ENCODE data around the gene IQGAP3. TPM values are rescaled to one million over a fixed set of nuclear protein-coding genes. Genes with fewer than 3 reads are reported as not detected.
"Not testable (repeated sequence)": the region's sequence is repeated elsewhere in the genome, so short reads cannot be mapped to it uniquely, and the experiment has no call there.

IQGAP3 gene
- total and polyA plus RNA-seq, 7 donors = 0.01 to 0.24 (median 0.08) TPM

DNA sequence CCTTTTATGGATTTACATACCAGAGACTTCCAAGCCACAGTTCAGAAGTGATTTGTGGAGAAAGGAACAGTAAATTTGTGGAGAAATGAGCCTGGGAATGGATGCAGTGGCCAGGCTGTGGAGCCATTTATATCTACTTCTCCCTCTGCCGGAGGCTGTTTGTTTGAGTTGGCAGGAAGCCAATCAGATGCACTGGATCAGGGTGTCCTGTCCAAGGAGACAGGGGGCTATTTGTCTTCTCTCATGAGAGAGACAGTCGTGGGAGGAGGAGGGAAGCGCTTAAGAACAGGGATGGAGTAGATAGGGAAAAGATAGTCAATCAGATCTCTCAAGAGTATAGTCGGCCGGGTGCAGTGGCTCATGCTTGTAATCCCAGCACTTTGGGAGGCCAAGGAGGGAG is 44.1 kb upstream of the IQGAP3 start:
- Histone ChIP-seq H3K4me3 (no peak overlapping the region), H3K4me1 (no peaks in the 10 kb centered on the region), H3K27me3 (ENCODE audit: insufficient read depth in 3 of 3, low read length in 2 of 3) (peaks cover 0 to 35% (median 6%) of the 10 kb centered on the region in 3 donors), H3K27ac (peak overlapping the region; percentile 23), H3K9me3 (no peaks in the 10 kb centered on the region), H3K36me3 (ENCODE audit: insufficient read depth in 1 of 2, low read depth in 1 of 2) (no peaks in the 10 kb centered on the region)
- WGBS, 3 donors = 14 to 15% (median 14%) methylated on average over 5 of the region's 5 CpGs
- ATAC-seq (peak in 2 of 4 donors; percentile 32 to 43), DNase-seq (no peak)
- TF ChIP-seq, protein P1, sequence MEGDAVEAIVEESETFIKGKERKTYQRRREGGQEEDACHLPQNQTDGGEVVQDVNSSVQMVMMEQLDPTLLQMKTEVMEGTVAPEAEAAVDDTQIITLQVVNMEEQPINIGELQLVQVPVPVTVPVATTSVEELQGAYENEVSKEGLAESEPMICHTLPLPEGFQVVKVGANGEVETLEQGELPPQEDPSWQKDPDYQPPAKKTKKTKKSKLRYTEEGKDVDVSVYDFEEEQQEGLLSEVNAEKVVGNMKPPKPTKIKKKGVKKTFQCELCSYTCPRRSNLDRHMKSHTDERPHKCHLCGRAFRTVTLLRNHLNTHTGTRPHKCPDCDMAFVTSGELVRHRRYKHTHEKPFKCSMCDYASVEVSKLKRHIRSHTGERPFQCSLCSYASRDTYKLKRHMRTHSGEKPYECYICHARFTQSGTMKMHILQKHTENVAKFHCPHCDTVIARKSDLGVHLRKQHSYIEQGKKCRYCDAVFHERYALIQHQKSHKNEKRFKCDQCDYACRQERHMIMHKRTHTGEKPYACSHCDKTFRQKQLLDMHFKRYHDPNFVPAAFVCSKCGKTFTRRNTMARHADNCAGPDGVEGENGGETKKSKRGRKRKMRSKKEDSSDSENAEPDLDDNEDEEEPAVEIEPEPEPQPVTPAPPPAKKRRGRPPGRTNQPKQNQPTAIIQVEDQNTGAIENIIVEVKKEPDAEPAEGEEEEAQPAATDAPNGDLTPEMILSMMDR (IDR thresholded peaks at IDR 0.05) = no peak
- intact Hi-C loops (cut with DNase I) = no loop called here

- Histone ChIP-seq H3K9me3 (no peaks in the 10 kb centered on the region), H3K4me1 (no peaks in the 10 kb centered on the region), H3K27me3 (ENCODE audit: insufficient read depth in 3 of 3, low read length in 2 of 3) (peaks cover 0 to 32% (median 6%) of the 10 kb centered on the region in 3 donors), H3K27ac (peak overlapping the region; percentile 11), H3K36me3 (ENCODE audit: insufficient read depth in 1 of 2, low read depth in 1 of 2) (no peaks in the 10 kb centered on the region), H3K4me3 (no peak overlapping the region)
- ATAC-seq (peak in 1 of 4 donors; percentile 10), DNase-seq (no peak)
- intact Hi-C loops (cut with DNase I) = no loop called here
- WGBS, 3 donors = 31 to 41% (median 39%) methylated on average over 4 of the region's 4 CpGs
- TF ChIP-seq, protein P1 (IDR thresholded peaks at IDR 0.05) = no peak
Measured at GRCh38 chr1:156615946-156616345, 43.6 kb upstream of the IQGAP3 start.

GRCh38 chr1:156612666-156613065 is 40.3 kb upstream of the IQGAP3 start:
- Histone ChIP-seq H3K9me3 (no peaks in the 10 kb centered on the region), H3K27ac (no peak overlapping the region), H3K27me3 (ENCODE audit: insufficient read depth in 3 of 3, low read length in 2 of 3) (peaks cover 0 to 11% (median 1%) of the 10 kb centered on the region in 3 donors), H3K4me1 (no peaks in the 10 kb centered on the region), H3K36me3 (ENCODE audit: insufficient read depth in 1 of 2, low read depth in 1 of 2) (no peaks in the 10 kb centered on the region), H3K4me3 (no peak overlapping the region)
- WGBS, 3 donors = 57 to 59% (median 59%) methylated on average over 3 of the region's 3 CpGs
- ATAC-seq (no peak), DNase-seq (no peak)
- intact Hi-C loops (cut with DNase I) = loop anchor here in 1 of 2 donors (5.0 kb wide), 1 partner anchor 35 kb away; the partner anchor contains the start of gene TTC24
- TF ChIP-seq, protein P1 (IDR thresholded peaks at IDR 0.05) = no peak

GRCh38 chr1:156610072-156610471 is 37.7 kb upstream of the IQGAP3 start:
- H3K36me3 ChIP-seq (ENCODE audit: insufficient read depth in 1 of 2, low read depth in 1 of 2); DNase-seq; H3K27ac ChIP-seq; H3K4me1 ChIP-seq; H3K4me3 ChIP-seq; H3K27me3 ChIP-seq (ENCODE audit: insufficient read depth in 3 of 3, low read length in 2 of 3); H3K9me3 ChIP-seq; ATAC-seq: not testable (repeated sequence)
- 88 to 89% (median 88%) methylated on average over 9 of the region's 9 CpGs for WGBS, 3 donors
- intact Hi-C loops (cut with DNase I) = loop anchor here in 1 of 2 donors (5.0 kb wide), 1 partner anchor 33 kb away; the partner anchor contains the start of gene TTC24

DNA sequence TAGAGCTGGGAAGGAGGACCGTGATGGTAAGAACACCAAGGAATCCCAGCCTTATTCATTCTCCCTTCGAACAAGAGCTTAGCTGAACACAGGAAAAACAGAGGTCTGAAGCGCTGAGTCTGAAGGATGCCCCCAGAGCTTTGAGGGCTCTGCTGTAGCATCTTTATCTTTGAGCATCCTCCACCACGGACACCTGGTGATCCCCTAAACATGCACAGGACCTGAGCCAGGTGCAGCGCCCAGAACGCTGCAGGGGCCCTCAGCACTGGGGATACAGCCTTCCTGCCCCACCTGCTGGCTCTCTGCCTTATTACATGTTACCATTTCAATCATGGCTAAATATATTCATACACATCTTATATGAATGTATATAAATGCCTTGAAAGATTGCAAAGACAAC is 36.6 kb upstream of the IQGAP3 start:
- H3K36me3 ChIP-seq (ENCODE audit: insufficient read depth in 1 of 2, low read depth in 1 of 2) = no peaks in the 10 kb centered on the region
- intact Hi-C loops (cut with DNase I) = loop anchor here in 1 of 2 donors (2.0 to 5.0 kb wide), 2 partner anchors 152 to 222 kb away; no protein-coding TSS in a partner anchor
- 32 to 44% (median 43%) methylated on average over 6 of the region's 6 CpGs for WGBS, 3 donors
- no peaks in the 10 kb centered on the region for H3K9me3 ChIP-seq
- ATAC-seq = no peak
- H3K4me1 ChIP-seq = no peaks in the 10 kb centered on the region
- no peak overlapping the region for H3K4me3 ChIP-seq
- H3K27ac ChIP-seq = no peak overlapping the region
- TF ChIP-seq, protein P1 (IDR thresholded peaks at IDR 0.05) = peak; percentile 18
- DNase-seq = no peak
- no peaks in the 10 kb centered on the region for H3K27me3 ChIP-seq (ENCODE audit: insufficient read depth in 3 of 3, low read length in 2 of 3)

Measured in psoas muscle (tissue), 8 donors.